HepG2 (cell line): Measurements from ENCODE around the gene ANKRD52. TPM values are rescaled to one million over a fixed set of nuclear protein-coding genes. Genes with fewer than 3 reads are reported as not detected.
A peak's percentile ranks its signal among the peaks of the same experiment; 100 is the strongest.

Experiments used
- AHDC1 ChIP-seq: sonication (generic); formaldehyde crosslinking; IDR thresholded peaks from 2 replicates; pipeline ENCODE4 v1.5.1; 2020; ENCODE audit warnings: mild to moderate bottlenecking, missing genetic modification reagents, borderline replicate concordance
- CBFB ChIP-seq: sonication (generic); formaldehyde crosslinking; IDR thresholded peaks from 2 replicates; pipeline ENCODE4 v1.4.0; 2020; ENCODE audit warnings: missing genetic modification reagents
- FOSL1 ChIP-seq: sonication (generic); formaldehyde crosslinking; IDR thresholded peaks from 2 replicates; pipeline ENCODE4 v1.9.0; 2021; ENCODE audit warnings: missing genetic modification reagents, borderline replicate concordance
- KDM2A ChIP-seq: sonication (generic); formaldehyde crosslinking; IDR thresholded peaks from 2 replicates; pipeline ENCODE4 v1.4.0; 2020; ENCODE audit warnings: low read depth, missing genetic modification reagents, borderline replicate concordance
- MEF2D ChIP-seq: sonication (generic); formaldehyde crosslinking; IDR thresholded peaks from 2 replicates; pipeline ENCODE4 v1.5.1; 2020; ENCODE audit warnings: mild to moderate bottlenecking, missing genetic modification reagents
- MLLT10 ChIP-seq: sonication (generic); formaldehyde crosslinking; IDR thresholded peaks from 2 replicates; pipeline ENCODE4 v1.4.0; 2020; ENCODE audit warnings: missing genetic modification reagents
- MYC ChIP-seq: sonication (generic); formaldehyde crosslinking; IDR thresholded peaks from 2 replicates; pipeline ENCODE4 v1.9.0; 2021; ENCODE audit warnings: missing genetic modification reagents, borderline replicate concordance
- PATZ1 ChIP-seq: sonication (generic); formaldehyde crosslinking; IDR thresholded peaks from 2 replicates; pipeline ENCODE4 v1.4.0; 2020; ENCODE audit warnings: missing genetic modification reagents
- PHF21A ChIP-seq: sonication (generic); formaldehyde crosslinking; IDR thresholded peaks from 2 replicates; pipeline ENCODE4 v1.5.0; 2020; ENCODE audit warnings: mild to moderate bottlenecking, missing genetic modification reagents
- PLRG1 ChIP-seq: fragments of 450-650 bp; conservative IDR thresholded peaks from 2 replicates; pipeline ENCODE4 v1.6.1; 2016
- RAD21 ChIP-seq: fragments of 450-650 bp; formaldehyde crosslinking; IDR thresholded peaks from 2 replicates; pipeline ENCODE4 v1.5.0; 2020; ENCODE audit warnings: mild to moderate bottlenecking
- REXO4 ChIP-seq: sonication (generic); formaldehyde crosslinking; IDR thresholded peaks from 2 replicates; pipeline ENCODE4 v1.8.0; 2022; ENCODE audit warnings: missing genetic modification reagents, mild to moderate bottlenecking, borderline replicate concordance
- SRF ChIP-seq: IDR thresholded peaks from 2 replicates; pipeline ENCODE4 v1.6.1; 2011; ENCODE audit warnings: mild to moderate bottlenecking, low read depth, low read length, moderate library complexity
- TCF12 ChIP-seq, 2 experiments: fragments of 450-650 bp in 1 of 2; sonication (generic) in 1 of 2; formaldehyde crosslinking in 1 of 2; IDR thresholded peaks; 2 replicates each; pipeline versions ENCODE4 v1.6.1 to v1.8.0; 2017 to 2022; ENCODE audit warnings: antibody characterized with exemption in 1 of 2, mild to moderate bottlenecking in 1 of 2, missing genetic modification reagents in 1 of 2, moderate library complexity in 1 of 2
- THAP11 ChIP-seq: IDR thresholded peaks from 2 replicates; pipeline ENCODE4 v1.6.1; 2016; ENCODE audit warnings: missing biosample characterization, missing genetic modification reagents
- ZBTB38 ChIP-seq: sonication (generic); formaldehyde crosslinking; IDR thresholded peaks from 2 replicates; pipeline ENCODE4 v1.5.1; 2020; ENCODE audit warnings: mild to moderate bottlenecking, missing genetic modification reagents
- ZNF180 ChIP-seq: sonication (generic); formaldehyde crosslinking; IDR thresholded peaks from 2 replicates; pipeline ENCODE4 v1.4.0; 2020; ENCODE audit warnings: low read depth, missing genetic modification reagents, borderline replicate concordance
- ZNF263 ChIP-seq: sonication (generic); formaldehyde crosslinking; IDR thresholded peaks from 2 replicates; pipeline ENCODE4 v1.4.0; 2020; ENCODE audit warnings: missing genetic modification reagents
- ZNF530 ChIP-seq: sonication (generic); formaldehyde crosslinking; IDR thresholded peaks from 2 replicates; pipeline ENCODE4 v1.5.0; 2020; ENCODE audit warnings: low read depth, mild to moderate bottlenecking, missing genetic modification reagents
- ZNF546 ChIP-seq: sonication (generic); formaldehyde crosslinking; conservative IDR thresholded peaks from 2 replicates; pipeline ENCODE4 v1.8.1; 2023; ENCODE audit warnings: mild to moderate bottlenecking, missing genetic modification reagents
- ZNF564 ChIP-seq: sonication (generic); formaldehyde crosslinking; IDR thresholded peaks from 2 replicates; pipeline ENCODE4 v1.8.1; 2023; ENCODE audit warnings: mild to moderate bottlenecking, missing genetic modification reagents
- ZNF781 ChIP-seq: sonication (generic); formaldehyde crosslinking; IDR thresholded peaks from 2 replicates; pipeline ENCODE4 v1.5.1; 2020; ENCODE audit warnings: borderline replicate concordance, mild to moderate bottlenecking, missing genetic modification reagents; ENCODE audit errors: not compliant biosample characterization
- ZSCAN21 ChIP-seq: sonication (generic); formaldehyde crosslinking; IDR thresholded peaks from 2 replicates; pipeline ENCODE4 v1.8.0; 2022; ENCODE audit warnings: mild to moderate bottlenecking, missing genetic modification reagents, moderate library complexity, borderline replicate concordance
- polyA plus RNA-seq, 8 experiments: library from polyadenylated mRNA; depleted of rRNA in 3 of 8; stranded (reverse) in 7 of 8; unstranded in 1 of 8; fragments of >200 nt; fragmentation: Illumina TruSeq in 4 of 8; extraction: Trizol in 4 of 8; gene quantifications; 2 replicates each; pipeline versions ENCODE4 v1.2.1 to v1.2.3, GENCODE V29; 2011 to 2016; ENCODE audit warnings: low read depth in 4 of 8, missing spikeins in 1 of 8, mixed read lengths in 1 of 8; ENCODE audit not compliant: insufficient read depth in 1 of 8
- total RNA-seq, 5 experiments: library from RNA; depleted of rRNA; stranded (reverse); fragments of >200 nt; fragmentation: Illumina TruSeq; extraction: Trizol; gene quantifications; 2 replicates each; pipeline ENCODE4 v1.2.3, GENCODE V29; 2016; ENCODE audit warnings: low read depth in 1 of 5

ANKRD52 gene
- total and polyA plus RNA-seq, 2 of the 13 experiments (the other 11 are each of a cell fraction or from before 2014, with no cell fraction given): 7.8 to 9.2 TPM

- 0 out of 2 replicates have a peak, but pooled peaks have one; percentile 13 for TF ChIP-seq ZNF263 (CRISPR knock-in tag)
- TF ChIP-seq RAD21: peak; percentile 80
- no peak for TF ChIP-seq MLLT10 (CRISPR knock-in tag)
- TF ChIP-seq ZNF530 (CRISPR knock-in tag): no peak
- no peak for TF ChIP-seq PLRG1
- TF ChIP-seq PATZ1 (CRISPR knock-in tag): peak; percentile 77
- no peak; the same call in 1 of the 2 replicates for TF ChIP-seq ZSCAN21 (CRISPR knock-in tag)
- TF ChIP-seq ZNF564 (CRISPR knock-in tag): no peak; the same call in 1 of the 2 replicates
- TF ChIP-seq CBFB (CRISPR knock-in tag): peak; percentile 50; the same call in 1 of the 2 replicates
- 0 out of 2 replicates have a peak, but pooled peaks have one; percentile 65 for TF ChIP-seq ZNF180 (CRISPR knock-in tag)
- no peak for TF ChIP-seq TCF12 (IDR thresholded peaks at IDR 0.05)
- no peak for TF ChIP-seq TCF12 (CRISPR knock-in tag; IDR thresholded peaks at IDR 0.05)
- TF ChIP-seq ZNF546: 0 out of 2 replicates have a peak, but pooled peaks have one; percentile 54
- TF ChIP-seq KDM2A (CRISPR knock-in tag): peak; percentile 89; the same call in 1 of the 2 replicates
- peak; percentile 53 for TF ChIP-seq ZNF781 (CRISPR knock-in tag)
- TF ChIP-seq ZBTB38 (CRISPR knock-in tag): 0 out of 2 replicates have a peak, but pooled peaks have one; percentile 13
- TF ChIP-seq SRF: no peak
- no peak for TF ChIP-seq REXO4 (CRISPR knock-in tag)
- peak; percentile 88 for TF ChIP-seq THAP11 (CRISPR knock-in tag)
- peak; percentile 70; the same call in 1 of the 2 replicates for TF ChIP-seq MYC (CRISPR knock-in tag)
- TF ChIP-seq AHDC1: peak; percentile 60; the same call in 1 of the 2 replicates
- TF ChIP-seq MEF2D (CRISPR knock-in tag): 0 out of 2 replicates have a peak, but pooled peaks have one; percentile 56
- TF ChIP-seq FOSL1 (CRISPR knock-in tag): no peak
- TF ChIP-seq PHF21A: peak; percentile 89
Observed at GRCh38 chr12:56224102-56224701, 34.0 kb downstream of the ANKRD52 start, which contains the start of gene NABP2 (continued).
